ENCODE results near the gene B3GNT9.
A peak's percentile ranks its signal among the peaks of the same experiment; 100 is the strongest.
"Not testable (repeated sequence)": the region's sequence is repeated elsewhere in the genome, so short reads cannot be mapped to it uniquely, and the experiment has no call there.

B3GNT9 gene

DNA sequence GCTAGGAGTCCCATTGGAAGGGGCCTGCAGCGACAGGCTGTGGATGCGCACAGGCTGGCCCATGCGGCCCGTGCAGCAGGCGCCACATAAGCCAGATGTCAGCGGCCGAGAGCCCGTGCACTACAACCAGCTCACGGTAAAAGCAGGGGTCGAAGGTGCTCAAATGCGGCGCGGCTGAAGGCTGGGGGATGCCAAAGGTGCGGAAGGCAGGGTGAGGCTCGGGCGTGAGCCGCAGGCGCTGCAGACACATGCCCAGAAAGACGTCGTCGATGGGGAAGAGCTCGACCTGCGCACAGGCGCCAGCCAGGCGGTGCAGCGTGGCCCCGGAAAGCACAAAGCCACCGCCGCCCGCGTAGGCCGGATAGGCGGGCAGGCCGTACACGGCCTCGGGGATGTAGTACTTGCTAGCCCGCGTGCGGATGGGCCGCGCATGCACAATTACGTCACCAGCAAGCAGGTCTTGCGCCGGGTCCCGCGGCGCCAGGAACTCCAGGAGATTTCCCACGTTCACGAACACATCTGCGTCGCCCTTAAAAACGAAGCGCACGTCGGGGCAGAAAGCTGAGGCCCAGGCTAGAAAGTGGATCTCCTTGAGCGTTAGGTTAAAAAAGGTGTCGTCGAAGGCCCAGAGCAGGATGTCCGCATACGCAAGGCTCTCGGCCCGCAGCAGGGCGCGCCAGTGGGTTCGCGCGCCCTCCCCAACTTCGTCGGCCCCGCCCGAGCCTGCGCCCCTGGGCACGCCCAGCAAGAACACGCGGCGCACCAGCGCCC is 1.3 kb downstream of the B3GNT9 start:
- DNase-seq = peak; percentile 49

- DNase-seq = no peak
Measured at GRCh38 chr16:67148656-67149275, 2.0 kb downstream of the B3GNT9 start.

DNA sequence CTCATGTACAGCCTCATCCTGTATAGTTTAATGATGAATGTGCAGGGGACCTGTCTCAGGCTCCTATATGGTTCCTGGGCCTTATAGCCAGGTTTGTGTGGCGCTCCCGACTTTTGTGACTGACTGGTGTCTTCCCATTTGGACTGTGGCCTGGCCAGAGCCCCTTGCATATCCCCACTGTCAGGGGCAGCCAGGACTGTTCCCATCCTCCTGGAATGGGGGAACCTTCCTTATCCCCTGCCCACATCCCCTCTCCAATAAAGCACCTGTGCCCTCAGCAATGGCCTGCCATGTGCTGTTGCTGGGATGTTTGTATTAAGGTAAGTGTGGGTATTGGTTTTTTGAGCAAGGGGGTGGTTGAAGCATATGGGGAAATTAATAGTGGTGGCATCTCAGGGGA is 2.6 kb downstream of the B3GNT9 start:
- DNase-seq = no peak

DNA sequence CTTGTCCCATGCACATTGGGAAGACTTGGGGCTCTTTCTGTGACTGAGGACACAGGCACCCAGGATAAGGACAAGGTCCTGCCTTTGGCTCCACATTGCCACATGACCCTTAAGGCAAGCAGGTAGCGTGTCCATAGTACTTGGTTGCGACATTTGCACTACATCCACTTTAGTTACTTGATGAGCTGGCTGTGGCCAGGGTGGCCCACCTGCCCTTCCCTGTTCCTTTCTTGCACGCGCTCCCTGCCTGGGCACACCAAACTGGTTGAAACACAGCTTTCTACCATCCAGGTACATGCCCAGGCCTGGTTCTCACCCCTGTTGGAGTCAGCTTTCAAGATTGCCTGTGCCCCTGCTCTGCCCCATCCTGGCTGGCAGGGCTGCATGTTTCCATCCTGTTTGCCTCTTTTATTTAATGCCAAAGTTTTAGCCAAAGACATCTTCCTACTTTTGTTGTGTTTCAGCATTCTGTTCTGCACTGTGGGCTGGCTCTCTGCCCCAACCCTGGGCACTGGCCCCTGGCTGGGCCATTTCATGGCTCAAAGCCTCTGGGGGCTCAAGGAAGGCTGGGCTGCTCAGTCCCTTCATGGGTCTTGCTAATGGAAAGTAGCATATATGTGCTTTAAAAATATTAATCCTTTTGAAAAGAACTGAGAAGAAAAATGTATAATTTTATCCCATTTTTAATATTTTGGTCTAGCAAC is 3.2 kb downstream of the B3GNT9 start:
- peak; percentile 48 for DNase-seq

DNA sequence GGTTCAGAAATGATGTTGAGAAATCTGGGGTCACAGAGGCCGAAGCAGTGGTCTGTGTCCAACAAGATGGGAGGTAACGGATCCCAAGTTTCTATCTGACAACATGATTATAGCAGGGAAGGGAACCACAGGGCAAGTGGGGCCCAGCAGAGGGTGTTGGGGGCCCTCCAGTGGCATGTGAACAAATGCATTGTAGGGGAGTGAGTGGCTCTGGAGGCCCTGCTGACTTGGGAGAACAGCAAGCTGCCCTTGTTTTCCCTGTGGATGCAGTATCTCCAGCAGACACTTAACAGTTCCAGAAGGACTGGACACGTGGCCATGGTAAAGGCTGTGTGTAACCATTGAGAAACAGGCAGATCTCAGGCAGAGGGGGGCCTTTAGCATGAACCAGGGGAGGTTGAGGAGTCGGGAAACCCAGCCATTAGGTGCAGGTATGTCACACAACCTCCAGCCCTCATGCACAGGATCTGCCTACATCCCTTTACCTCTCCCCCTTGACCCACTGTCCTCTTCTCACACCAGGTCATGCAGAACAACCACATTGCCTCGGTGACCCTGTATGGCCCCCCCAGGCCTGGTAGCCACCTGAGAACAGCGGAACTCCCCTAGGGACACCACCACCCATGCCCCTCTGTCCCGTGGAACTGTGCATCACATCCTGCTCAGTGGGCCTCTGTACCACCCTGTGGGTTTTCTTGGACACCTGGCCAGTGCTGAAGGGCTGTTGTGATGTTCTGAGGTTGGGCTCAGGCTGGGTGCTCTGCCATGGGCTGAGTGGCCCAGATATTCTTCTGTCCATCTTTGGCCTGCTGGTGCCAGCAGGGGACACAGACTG is 4.1 kb downstream of the B3GNT9 start:
- DNase-seq = no peak

GRCh38 chr16:67145746-67146145 is 5.1 kb downstream of the B3GNT9 start:
- no peak for DNase-seq

DNA sequence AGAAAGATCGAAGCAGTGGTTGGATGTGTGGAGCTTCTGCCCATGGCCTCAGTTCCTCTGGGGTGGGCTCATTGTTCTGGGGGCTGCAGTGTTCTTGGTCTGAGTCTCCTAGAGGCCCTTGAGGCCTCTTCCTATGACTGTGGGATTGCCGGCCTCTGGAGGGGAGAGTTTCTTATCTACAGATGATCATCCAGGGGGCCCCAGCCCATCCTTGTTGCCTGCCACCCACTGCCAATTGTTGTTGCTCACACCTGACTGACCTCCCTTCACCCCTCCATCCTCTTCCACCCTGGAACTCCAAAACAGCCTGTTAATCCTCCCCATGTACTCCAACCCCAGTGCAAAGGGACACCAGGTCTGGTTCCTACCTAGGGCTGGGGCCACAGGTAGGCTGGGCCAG is 5.9 kb downstream of the B3GNT9 start:
- no peak for DNase-seq

DNA sequence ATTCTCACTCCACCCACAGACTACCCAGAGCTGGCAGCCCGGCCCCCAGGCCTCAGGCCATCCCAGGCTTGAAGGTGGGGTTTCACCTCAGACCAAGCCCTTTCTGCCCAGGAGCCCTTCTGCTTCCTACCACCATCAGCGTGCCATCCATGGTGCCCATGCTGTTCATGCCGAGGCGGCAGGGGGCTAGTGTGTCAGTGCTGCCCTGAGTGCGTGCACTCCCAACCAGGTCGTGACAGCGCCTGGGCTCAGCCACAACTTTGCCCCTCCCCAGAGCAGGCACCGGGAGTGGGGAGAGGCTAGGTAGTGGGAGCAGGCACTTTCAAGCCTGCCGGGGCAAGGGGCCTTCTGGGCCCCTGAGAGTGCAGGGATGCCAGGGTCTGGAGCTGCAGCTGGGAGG is 8.5 kb downstream of the B3GNT9 start:
- DNase-seq = no peak

- no peak for DNase-seq
Measured at GRCh38 chr16:67141391-67141790, 9.4 kb downstream of the B3GNT9 start.

GRCh38 chr16:67137605-67138004 is 13.2 kb downstream of the B3GNT9 start:
- no peak for DNase-seq

GRCh38 chr16:67129422-67129821 is 21.4 kb downstream of the B3GNT9 start:
- no peak for DNase-seq

GRCh38 chr16:67128887-67129286 is 21.9 kb downstream of the B3GNT9 start:
- DNase-seq = no peak

- DNase-seq = no peak
Measured at GRCh38 chr16:67128417-67128816, 22.4 kb downstream of the B3GNT9 start.

DNA sequence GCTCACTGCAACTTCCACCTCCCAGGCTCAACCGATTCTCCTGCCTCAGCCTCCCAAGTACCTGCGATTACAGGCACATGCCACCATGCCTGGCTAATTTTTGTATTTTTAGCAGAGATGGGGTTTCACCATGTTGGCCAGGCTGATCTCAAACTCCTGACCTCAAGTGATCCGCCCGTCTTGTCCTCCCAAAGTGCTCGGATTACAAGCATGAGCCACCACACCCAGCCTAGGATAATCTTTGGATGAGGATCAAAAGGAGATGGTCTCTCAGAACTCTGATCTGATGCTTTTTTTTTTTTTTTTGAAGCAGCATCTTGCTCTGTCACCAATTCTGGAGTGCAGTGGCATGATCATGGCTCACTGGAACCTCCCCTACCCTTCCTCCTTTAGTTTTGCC is 28.0 kb downstream of the B3GNT9 start:
- not testable (repeated sequence) for DNase-seq

DNA sequence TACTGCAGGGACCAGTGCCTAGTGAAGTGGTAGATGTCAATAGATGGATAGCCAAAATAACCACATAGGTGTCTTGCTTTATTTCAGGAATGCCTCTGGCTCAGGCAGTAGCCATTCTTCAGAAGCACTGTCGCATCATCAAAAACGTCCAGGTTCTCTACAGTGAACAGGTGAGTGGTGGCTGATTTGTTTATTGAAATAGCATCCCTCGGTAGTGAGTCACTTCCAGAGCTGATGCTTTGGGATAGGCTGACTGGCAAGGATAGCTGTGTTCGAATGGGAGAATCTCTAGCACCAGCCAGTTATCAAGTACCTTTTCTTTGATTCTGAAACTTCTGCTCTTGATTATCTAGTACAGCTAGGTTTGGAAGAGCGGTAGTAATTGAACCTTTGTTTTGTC is 30.8 kb downstream of the B3GNT9 start:
- no peak for DNase-seq

GRCh38 chr16:67117716-67118115 is 33.1 kb downstream of the B3GNT9 start:
- no peak for DNase-seq

- DNase-seq = no peak
Measured at GRCh38 chr16:67116388-67117311, 34.1 kb downstream of the B3GNT9 start.

DNA sequence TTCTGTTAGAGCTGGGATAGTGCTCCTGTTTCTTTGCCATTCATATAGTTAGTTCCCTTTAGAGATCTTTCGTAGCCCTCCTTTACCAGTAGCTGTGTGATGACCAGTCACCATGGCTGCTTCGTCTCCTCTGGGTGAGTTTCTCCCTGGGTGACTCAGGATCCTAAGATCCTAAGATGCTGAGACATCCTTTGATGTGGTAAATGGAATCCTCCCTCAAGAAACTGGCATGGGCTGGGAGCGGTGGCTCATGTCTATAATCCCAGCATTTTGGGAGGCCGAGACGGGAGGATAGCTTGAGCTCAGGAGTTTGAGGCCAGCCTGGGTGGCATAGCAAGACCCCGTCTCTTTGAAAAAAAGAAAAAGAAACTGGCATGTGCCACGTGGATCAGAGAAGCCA is 35.2 kb downstream of the B3GNT9 start:
- DNase-seq = peak; percentile 83

GRCh38 chr16:67114793-67115192 is 36.0 kb downstream of the B3GNT9 start:
- no peak for DNase-seq

DNA sequence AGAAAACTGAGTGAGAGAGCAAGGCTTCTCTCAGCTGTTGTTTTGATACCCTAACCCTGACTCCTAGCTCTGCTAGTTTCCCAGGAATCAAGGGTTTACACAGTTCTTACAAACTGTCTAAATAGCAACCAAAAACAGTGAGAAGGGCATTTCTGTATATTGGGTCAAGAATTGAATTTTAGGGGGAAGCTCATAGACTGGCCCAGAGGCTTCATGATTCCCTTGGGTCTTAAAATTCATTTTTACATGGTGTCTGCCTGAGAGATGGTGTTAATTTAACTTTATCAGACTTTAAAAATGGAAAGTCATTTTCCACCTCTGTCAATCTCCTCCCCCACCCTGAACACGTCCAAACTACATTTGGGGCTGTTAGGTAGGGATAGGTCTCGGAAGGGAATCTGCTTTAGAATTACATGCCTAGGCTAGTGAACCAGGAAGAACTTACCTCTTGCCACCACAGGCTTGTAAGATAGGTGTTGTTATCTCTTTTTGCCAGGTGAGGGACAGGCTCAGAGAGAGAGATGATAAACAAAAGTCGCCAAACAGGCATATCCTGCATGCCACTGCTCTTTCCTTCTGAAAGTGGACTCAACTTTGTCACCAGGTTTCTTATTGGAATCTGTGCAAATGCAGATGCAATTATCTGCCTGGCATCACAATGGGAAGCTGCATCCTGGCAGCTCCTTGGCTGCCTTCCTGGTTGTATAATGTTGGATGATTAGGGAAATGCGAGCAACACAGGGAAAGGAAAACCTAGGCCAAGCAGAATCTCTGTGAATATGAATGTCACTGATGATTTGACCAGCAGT is 38.0 kb downstream of the B3GNT9 start:
- no peak for DNase-seq

DNA sequence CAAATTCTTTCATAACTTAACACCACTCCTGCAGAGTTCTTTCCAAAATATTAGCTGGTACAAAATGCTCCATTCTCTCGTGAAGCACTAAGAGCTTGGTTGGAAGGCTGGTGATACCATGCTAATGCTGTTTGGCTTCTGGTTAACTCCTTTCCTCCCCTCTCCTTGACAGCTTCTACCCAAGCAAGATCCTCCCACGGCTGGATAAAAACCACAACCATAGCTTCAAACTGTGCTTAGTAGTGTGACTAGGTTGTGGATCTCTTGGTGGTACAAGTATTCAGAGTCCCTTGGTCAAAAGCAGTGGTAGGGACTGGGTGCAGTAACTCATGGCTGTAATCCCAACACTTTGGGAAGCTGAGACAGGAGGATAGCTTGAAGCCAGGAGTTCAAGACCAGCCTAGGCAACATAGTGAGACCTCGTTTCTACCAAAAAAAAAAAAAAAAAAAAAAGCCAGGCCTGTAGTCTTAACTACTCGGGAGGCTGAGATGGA is 38.8 kb downstream of the B3GNT9 start:
- no peak for DNase-seq
